Ammon's horn (tissue), 1 donor: ENCODE data around the gene POU6F1.
A peak's percentile ranks its signal among the peaks of the same experiment; 100 is the strongest.

Experiments
- DNase-seq: peaks from one replicate; pipeline ENCODE4 v3.0.0-alpha.2; 2016; ENCODE audit warnings: low spot score

Gene POU6F1

GRCh38 chr12:51197736-51198567 is 19.9 kb downstream of the POU6F1 start:
- no peak for DNase-seq

- no peak for DNase-seq
Observed at GRCh38 chr12:51196547-51196946, 21.3 kb downstream of the POU6F1 start.

DNA sequence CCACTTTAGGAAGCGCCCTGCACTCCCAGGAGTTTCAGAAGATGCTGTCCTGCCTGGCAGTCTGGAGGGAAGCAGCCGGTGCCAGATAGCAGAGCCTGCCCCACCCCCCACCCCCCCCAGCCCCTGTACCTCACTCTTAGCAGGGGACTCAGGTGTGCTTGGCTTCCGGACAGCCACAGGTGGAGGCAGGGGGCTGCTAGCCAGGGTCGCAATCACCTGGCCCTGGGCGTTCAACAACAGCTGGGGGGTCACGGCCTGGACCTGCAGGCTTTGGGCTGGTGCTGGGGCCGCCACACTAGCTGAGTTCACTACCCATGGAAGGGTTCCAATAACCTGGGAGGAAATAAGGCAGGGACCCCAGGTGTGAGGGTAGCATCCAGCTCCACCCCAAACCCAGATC is 22.0 kb downstream of the POU6F1 start:
- no peak for DNase-seq

GRCh38 chr12:51192284-51192671 is 25.6 kb downstream of the POU6F1 start:
- DNase-seq: no peak

DNA sequence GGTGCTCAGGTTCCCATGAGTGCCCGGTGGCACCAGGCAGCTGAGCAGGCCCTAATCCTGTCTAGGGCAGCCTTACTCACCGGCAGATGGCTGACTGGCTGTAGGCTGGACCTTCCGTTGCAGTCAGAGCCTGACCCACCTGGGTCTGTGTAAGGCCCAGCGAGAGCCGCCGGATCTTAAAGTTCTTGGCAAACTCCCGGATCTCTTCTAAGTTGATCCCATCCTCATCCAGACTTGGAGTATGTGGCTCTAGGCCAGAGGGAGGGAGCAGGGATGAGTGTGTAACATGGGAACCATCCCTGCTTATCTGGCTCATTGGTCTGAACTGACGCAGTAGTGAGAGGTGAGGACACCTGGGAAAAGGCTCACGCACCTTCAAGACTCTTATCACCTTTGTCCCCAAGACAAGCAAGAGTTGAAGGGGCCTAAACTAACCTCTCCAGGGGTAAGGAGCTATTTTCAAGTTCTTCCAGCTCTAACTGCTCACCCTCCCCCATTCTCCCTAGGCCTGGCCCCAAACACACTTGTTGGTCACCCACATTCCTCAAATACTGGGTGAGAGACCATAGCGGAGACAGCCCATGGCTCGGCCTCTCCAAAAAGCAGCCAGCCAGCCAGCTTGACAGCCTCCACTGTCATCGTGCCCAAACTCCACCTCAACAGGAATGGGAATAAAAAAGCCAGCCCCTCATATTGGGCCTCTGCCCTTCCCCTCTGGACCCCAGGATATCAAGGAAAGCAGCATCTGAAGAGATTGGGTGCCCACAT is 26.2 kb downstream of the POU6F1 start:
- DNase-seq: no peak

GRCh38 chr12:51190820-51191219 is 27.0 kb downstream of the POU6F1 start:
- DNase-seq: no peak

- DNase-seq: no peak
Observed at GRCh38 chr12:51189790-51190355, 28.0 kb downstream of the POU6F1 start.

GRCh38 chr12:51188359-51189051 is 29.4 kb downstream of the POU6F1 start:
- no peak for DNase-seq

- no peak for DNase-seq
Observed at GRCh38 chr12:51187370-51187987, 30.4 kb downstream of the POU6F1 start.

- DNase-seq: no peak
Observed at GRCh38 chr12:51186465-51187085, 31.3 kb downstream of the POU6F1 start.

GRCh38 chr12:51185171-51185717 is 32.6 kb downstream of the POU6F1 start:
- DNase-seq: no peak

DNA sequence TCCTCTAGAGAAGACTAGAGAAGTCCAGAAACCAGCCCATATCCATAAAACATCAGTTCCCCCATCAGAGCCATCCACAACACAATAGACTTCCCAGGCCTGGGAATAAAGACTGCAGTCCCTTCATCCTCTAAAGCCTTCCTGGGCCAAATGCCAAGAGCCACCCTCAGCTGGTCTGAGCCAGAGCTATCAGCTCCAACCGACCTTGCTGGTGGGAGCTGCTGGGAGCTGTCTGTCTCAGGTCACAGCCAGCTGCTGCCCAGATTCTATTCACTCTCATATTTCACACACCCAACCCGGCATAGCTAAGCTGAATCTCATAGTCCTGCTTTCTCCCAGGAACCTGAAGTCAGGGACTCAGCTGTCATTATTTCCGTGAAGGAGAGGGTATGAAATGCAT is 34.0 kb downstream of the POU6F1 start:
- DNase-seq: no peak

GRCh38 chr12:51183349-51183748 is 34.5 kb downstream of the POU6F1 start:
- DNase-seq: no peak

GRCh38 chr12:51181558-51181957 is 36.3 kb downstream of the POU6F1 start:
- DNase-seq: no peak

DNA sequence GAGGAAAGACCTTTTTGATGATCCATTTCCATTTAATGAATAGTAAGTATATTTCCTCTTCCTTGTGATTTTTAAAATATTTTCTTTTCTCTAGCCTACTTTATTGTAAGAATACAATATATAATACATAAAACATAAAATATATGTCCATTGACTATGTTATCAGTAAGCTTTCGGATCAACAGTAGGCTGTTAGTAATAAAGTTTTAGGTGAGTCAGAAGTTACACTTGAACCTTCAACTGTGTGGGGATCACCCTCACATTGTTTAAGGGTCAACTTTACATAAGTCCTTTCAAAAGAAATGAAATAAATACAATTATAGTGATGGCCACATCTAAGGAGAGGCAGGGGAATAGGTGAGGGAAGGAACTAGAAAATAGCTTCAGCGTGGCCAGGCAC is 40.0 kb downstream of the POU6F1 start:
- DNase-seq: no peak

DNA sequence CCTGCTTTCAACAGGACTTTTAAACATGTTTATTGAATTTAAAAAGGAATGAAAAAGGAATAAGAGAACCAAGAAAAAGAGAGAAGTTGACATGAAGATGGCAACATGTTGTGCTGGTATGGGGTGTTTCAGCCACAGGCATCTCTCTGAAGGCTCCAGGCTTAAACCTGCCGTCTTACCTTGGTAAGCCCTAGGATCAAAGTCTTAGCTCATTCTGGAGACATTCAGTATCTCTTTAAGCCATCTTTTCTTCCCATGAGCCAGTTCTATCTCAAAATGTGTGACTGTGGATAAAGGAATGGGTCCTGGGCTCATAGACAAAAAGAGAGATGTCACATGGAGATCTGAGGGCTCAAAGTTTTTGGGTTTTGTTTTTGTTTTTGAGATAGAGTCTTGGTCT is 43.4 kb downstream of the POU6F1 start:
- no peak for DNase-seq

DNA sequence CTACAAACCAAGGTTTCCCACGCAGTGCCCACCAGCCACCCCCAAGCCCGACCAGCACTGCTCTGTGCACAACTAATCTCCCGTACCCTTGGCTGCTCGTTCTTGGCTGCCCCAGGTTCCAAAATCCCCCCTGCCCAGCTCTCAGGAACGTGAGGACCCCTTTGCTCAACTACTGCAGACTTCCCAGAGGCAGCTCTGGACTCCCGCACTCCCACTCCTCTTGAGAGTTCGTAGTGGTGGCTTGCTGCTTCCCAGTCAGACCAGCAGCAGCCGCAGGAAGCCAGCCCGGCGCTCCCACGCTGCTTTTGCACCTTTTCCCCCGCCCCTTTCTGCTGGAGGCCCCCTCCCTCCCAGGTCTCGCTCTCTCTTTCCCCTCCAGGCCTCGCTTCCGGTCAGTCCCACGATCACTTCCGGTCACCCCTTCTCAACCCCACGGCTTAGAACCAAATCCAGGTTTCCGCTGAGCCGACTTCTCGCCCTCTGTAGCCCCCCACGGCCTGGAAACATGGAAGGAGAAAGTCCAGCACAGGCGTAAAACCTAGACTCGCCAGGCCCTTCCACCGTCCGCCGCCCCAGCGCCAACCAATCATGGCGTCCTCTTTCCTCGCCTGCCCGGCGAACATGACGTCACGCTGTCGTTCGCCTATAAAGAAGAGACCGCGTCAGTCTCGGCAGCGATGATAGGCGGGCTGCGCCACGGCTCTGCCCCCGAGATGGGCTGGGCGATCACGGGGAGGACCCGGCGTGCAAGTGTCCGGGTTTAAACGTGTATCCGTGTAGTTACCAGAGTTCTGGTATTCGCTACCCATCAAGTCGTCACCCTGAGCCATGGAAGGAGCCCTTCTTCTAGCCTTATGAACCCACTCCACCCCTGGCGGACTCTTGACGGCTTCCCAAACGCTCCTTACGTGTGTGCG is 45.1 kb downstream of the POU6F1 start, which contains the start of gene TFCP2:
Gene TFCP2 (minus strand): TSS at position 621 of the 917 bp plus-strand sequence. CDS start 713 bp downstream, outside the sequence.
- DNase-seq: peak; percentile 99

GRCh38 chr12:51171884-51172514 is 45.9 kb downstream of the POU6F1 start:
- no peak for DNase-seq

GRCh38 chr12:51163795-51164194 is 54.1 kb downstream of the POU6F1 start:
- no peak for DNase-seq
